ENCODE data around the gene CADM2. TPM values are rescaled to one million over a fixed set of nuclear protein-coding genes. Genes with fewer than 3 reads are reported as not detected.

CADM2 gene
- total RNA-seq, 2 donors from 2014 or later: 0.27 to 11.7 TPM

- no peak for TF ChIP-seq POLR2A (IDR thresholded peaks at IDR 0.05)
- no peak for TF ChIP-seq POLR2AphosphoS5 (IDR thresholded peaks at IDR 0.05)
- TF ChIP-seq, protein P1, sequence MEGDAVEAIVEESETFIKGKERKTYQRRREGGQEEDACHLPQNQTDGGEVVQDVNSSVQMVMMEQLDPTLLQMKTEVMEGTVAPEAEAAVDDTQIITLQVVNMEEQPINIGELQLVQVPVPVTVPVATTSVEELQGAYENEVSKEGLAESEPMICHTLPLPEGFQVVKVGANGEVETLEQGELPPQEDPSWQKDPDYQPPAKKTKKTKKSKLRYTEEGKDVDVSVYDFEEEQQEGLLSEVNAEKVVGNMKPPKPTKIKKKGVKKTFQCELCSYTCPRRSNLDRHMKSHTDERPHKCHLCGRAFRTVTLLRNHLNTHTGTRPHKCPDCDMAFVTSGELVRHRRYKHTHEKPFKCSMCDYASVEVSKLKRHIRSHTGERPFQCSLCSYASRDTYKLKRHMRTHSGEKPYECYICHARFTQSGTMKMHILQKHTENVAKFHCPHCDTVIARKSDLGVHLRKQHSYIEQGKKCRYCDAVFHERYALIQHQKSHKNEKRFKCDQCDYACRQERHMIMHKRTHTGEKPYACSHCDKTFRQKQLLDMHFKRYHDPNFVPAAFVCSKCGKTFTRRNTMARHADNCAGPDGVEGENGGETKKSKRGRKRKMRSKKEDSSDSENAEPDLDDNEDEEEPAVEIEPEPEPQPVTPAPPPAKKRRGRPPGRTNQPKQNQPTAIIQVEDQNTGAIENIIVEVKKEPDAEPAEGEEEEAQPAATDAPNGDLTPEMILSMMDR (IDR thresholded peaks at IDR 0.05): no peak
- no peaks in the 10 kb centered on the region for H3K4me1 ChIP-seq (replicated peaks)
- H3K9me3 ChIP-seq: no peaks in the 10 kb centered on the region
- H3K27me3 ChIP-seq (replicated peaks; ENCODE audit: insufficient read depth): no peaks in the 10 kb centered on the region
- no peak overlapping the region for H3K27ac ChIP-seq
- no peaks in the 10 kb centered on the region for H3K36me3 ChIP-seq
- WGBS: 91% methylated on average over 4 of the region's 4 CpGs
- no peak overlapping the region for H3K4me3 ChIP-seq
- intact Hi-C loops (cut with DNase I): no loop called here
- no peak for DNase-seq (ENCODE audit: low spot score)
These were observed 411.6 kb downstream of the CADM2 start for GRCh38 chr3:85370341-85370740.

- no peak for TF ChIP-seq POLR2A (IDR thresholded peaks at IDR 0.05)
- TF ChIP-seq, protein P1 (IDR thresholded peaks at IDR 0.05): no peak
- no peak for TF ChIP-seq POLR2AphosphoS5 (IDR thresholded peaks at IDR 0.05)
- Histone ChIP-seq H3K9me3 (no peaks in the 10 kb centered on the region), H3K27ac (no peak overlapping the region), H3K36me3 (no peaks in the 10 kb centered on the region), H3K4me1 (replicated peaks) (no peaks in the 10 kb centered on the region), H3K4me3 (no peak overlapping the region), H3K27me3 (replicated peaks; ENCODE audit: insufficient read depth) (no peaks in the 10 kb centered on the region)
- DNase-seq (ENCODE audit: low spot score): no peak
- intact Hi-C loops (cut with DNase I): no loop called here
These were observed 417.3 kb downstream of the CADM2 start for GRCh38 chr3:85376131-85376530.

- Histone ChIP-seq H3K36me3 (no peaks in the 10 kb centered on the region), H3K4me3 (no peak overlapping the region), H3K9me3 (no peaks in the 10 kb centered on the region), H3K27ac (no peak overlapping the region), H3K27me3 (replicated peaks; ENCODE audit: insufficient read depth) (no peaks in the 10 kb centered on the region), H3K4me1 (replicated peaks) (no peaks in the 10 kb centered on the region)
- DNase-seq (ENCODE audit: low spot score): no peak
- intact Hi-C loops (cut with DNase I): no loop called here
- TF ChIP-seq, protein P1 (IDR thresholded peaks at IDR 0.05): no peak
- WGBS: 61% methylated on average over 3 of the region's 3 CpGs
These were observed 418.3 kb downstream of the CADM2 start for GRCh38 chr3:85377115-85377514.

GRCh38 chr3:85384372-85384771, 425.6 kb downstream of the CADM2 start:
- Histone ChIP-seq H3K27me3 (replicated peaks; ENCODE audit: insufficient read depth) (no peaks in the 10 kb centered on the region), H3K9me3 (no peaks in the 10 kb centered on the region), H3K36me3 (no peaks in the 10 kb centered on the region), H3K4me3 (no peak overlapping the region), H3K4me1 (replicated peaks) (no peaks in the 10 kb centered on the region), H3K27ac (no peak overlapping the region)
- WGBS: 94% methylated on average over 13 of the region's 13 CpGs
- no peak for DNase-seq (ENCODE audit: low spot score)
- TF ChIP-seq, protein P1 (IDR thresholded peaks at IDR 0.05): no peak
- no peak for TF ChIP-seq POLR2A (IDR thresholded peaks at IDR 0.05)
- TF ChIP-seq POLR2AphosphoS5 (IDR thresholded peaks at IDR 0.05): no peak
- intact Hi-C loops (cut with DNase I): no loop called here

GRCh38 chr3:85387913-85388505, 429.2 kb downstream of the CADM2 start:
- DNase-seq (ENCODE audit: low spot score): no peak
- Histone ChIP-seq H3K9me3 (no peaks in the 10 kb centered on the region), H3K4me1 (replicated peaks) (no peaks in the 10 kb centered on the region), H3K27ac (no peak overlapping the region), H3K4me3 (no peak overlapping the region), H3K36me3 (no peaks in the 10 kb centered on the region), H3K27me3 (replicated peaks; ENCODE audit: insufficient read depth) (no peaks in the 10 kb centered on the region)
- TF ChIP-seq, protein P1 (IDR thresholded peaks at IDR 0.05): no peak
- TF ChIP-seq POLR2AphosphoS5 (IDR thresholded peaks at IDR 0.05) (no peak), POLR2A (IDR thresholded peaks at IDR 0.05) (no peak)
- intact Hi-C loops (cut with DNase I): no loop called here
- 69% methylated on average over 6 of the region's 6 CpGs for WGBS

Data from prostate gland (tissue), 2 donors.